Activated CD4-positive, alpha-beta memory T cell treated with anti-CD3 and anti-CD28 coated beads for 36 hours (primary cell): Measurements from ENCODE around the gene SLC49A3. TPM values are rescaled to one million over a fixed set of nuclear protein-coding genes. Genes with fewer than 3 reads are reported as not detected.

Experiments used
- CTCF ChIA-PET: fragments of 350-600 bp; sonication (Branson Sonifier 250); formaldehyde crosslinking; loops from one replicate; lab custom pipeline; 2021; ENCODE audit warnings: antibody characterized with exemption, inconsistent platforms; lab: Charles Lee
- POLR2A ChIA-PET: fragments of 350-600 bp; sonication (Branson Sonifier 250); formaldehyde crosslinking; loops from one replicate; lab custom pipeline; 2021; ENCODE audit warnings: antibody characterized with exemption; lab: Charles Lee
- DNase-seq: peaks from one replicate; pipeline ENCODE4 v3.0.0-alpha.2; 2020
- H3K27ac Mint-ChIP-seq: one replicate; pipeline ENCODE4 v1.8.0; 2021; ENCODE audit warnings: mixed read lengths
- H3K27me3 Mint-ChIP-seq: one replicate; pipeline ENCODE4 v1.8.0; 2021; ENCODE audit warnings: mixed read lengths
- H3K36me3 Mint-ChIP-seq: one replicate; pipeline ENCODE4 v1.8.0; 2021; ENCODE audit warnings: mixed read lengths
- H3K4me1 Mint-ChIP-seq: one replicate; pipeline ENCODE4 v1.8.0; 2021; ENCODE audit warnings: low read depth, mixed read lengths
- H3K4me3 Mint-ChIP-seq: one replicate; pipeline ENCODE4 v1.8.0; 2021; ENCODE audit warnings: mild to moderate bottlenecking, mixed read lengths
- H3K9me3 Mint-ChIP-seq: one replicate; pipeline ENCODE4 v1.8.0; 2021; ENCODE audit warnings: mixed read lengths
- intact Hi-C: fragments of 100-400 bp; cut with micrococcal nuclease; formaldehyde crosslinking; loops from one replicate; pipeline ENCODE4 v1.15.1; 2023
- total RNA-seq, 2 experiments: library from RNA; stranded (reverse); gene quantifications; one replicate each; pipeline ENCODE4 v1.2.3, GENCODE V29; 2021

The SLC49A3 gene
- total RNA-seq, 2 experiments from 2014 or later = 0.19 TPM; not detected in 1

DNA sequence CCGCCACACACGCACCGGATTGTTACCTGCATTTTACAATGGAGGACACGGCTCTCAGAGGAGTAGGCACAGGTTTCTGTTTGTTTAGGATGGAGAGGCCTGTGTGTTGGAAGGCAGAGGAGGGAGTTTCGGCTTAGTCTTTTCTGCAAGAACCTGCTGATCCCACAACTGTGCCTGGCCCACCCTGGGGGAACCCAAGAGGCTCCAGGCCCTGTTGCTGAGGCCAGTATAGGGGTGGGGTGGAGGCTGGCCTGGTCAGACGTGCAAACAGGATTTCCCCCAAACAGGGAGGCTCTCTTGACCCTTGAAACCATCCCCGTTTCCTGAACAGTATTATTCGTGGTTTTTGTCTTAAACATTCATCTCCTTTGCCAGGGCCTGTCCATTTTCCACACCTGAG, 772 bp upstream of the SLC49A3 start:
- intact Hi-C loops = no loop called here
- no peaks in the 10 kb centered on the region for H3K36me3 Mint-ChIP-seq
- DNase-seq = no peak
- ChIA-PET CTCF (no interaction called here), POLR2A (no interaction called here)
- H3K27me3 Mint-ChIP-seq = peaks cover 15% of the 10 kb centered on the region
- H3K27ac Mint-ChIP-seq = no peak overlapping the region
- peaks cover 5% of the 10 kb centered on the region for H3K4me1 Mint-ChIP-seq
- H3K9me3 Mint-ChIP-seq = no peaks in the 10 kb centered on the region
- no peak overlapping the region for H3K4me3 Mint-ChIP-seq

GRCh38 chr4:687971-688853, 739 bp downstream of the SLC49A3 start:
- peaks cover 15% of the 10 kb centered on the region for H3K27me3 Mint-ChIP-seq
- no peak overlapping the region for H3K27ac Mint-ChIP-seq
- peaks cover 5% of the 10 kb centered on the region for H3K4me1 Mint-ChIP-seq
- no peak overlapping the region for H3K4me3 Mint-ChIP-seq
- DNase-seq = no peak
- H3K9me3 Mint-ChIP-seq = no peaks in the 10 kb centered on the region
- ChIA-PET CTCF (no interaction called here), POLR2A (no interaction called here)
- intact Hi-C loops = no loop called here
- no peaks in the 10 kb centered on the region for H3K36me3 Mint-ChIP-seq

DNA sequence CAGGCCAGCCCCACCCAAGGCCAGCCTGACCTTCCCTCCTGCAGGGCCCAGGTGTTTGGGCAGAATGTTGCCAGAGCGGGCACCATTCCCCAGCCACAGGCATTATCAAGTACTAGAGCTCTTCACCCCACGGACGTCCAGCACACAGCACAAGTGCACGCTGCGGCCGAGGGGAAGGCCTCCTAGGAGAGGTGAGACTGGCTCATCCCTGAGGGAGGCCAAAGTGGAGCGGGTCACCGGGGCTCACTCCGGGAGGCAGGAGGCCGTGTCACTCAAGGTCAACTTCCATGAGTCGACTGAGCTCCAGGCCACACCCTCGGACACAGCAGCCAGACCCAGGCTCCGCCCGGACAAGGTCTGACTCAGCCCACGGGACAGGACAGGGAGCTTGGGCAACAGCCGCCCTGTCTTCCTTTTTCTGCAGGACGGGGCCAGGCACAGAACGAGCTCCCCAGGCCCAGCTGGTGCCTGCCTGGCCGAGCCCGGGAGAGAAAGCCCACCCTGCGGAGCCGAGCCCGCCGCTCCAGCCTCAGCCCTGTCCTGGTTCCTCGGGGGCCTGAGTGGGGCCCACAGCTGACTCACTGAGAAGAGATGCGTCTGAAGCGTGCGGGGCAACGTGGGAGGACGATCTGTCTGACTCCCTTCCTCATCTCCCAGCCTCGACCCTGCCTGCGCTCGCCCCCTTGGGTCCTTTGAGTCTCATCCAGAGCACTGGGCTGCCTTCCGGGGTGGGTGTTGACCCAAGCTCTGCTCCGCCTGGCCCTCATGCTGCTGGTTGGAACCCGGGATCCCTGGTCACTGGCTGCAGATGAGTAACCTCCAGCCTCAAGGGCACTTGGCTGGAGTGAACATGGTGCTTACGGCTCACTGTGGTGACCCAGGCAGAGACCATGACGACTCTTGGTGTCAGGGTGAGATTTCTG, 1.6 kb downstream of the SLC49A3 start:
- H3K36me3 Mint-ChIP-seq = no peaks in the 10 kb centered on the region
- H3K4me3 Mint-ChIP-seq = no peak overlapping the region
- peaks cover 5% of the 10 kb centered on the region for H3K4me1 Mint-ChIP-seq
- no peak overlapping the region for H3K27ac Mint-ChIP-seq
- peaks cover 15% of the 10 kb centered on the region for H3K27me3 Mint-ChIP-seq
- H3K9me3 Mint-ChIP-seq = no peaks in the 10 kb centered on the region
- POLR2A ChIA-PET = no interaction called here
- DNase-seq = no peak
- CTCF ChIA-PET = no interaction called here
- intact Hi-C loops = no loop called here

DNA sequence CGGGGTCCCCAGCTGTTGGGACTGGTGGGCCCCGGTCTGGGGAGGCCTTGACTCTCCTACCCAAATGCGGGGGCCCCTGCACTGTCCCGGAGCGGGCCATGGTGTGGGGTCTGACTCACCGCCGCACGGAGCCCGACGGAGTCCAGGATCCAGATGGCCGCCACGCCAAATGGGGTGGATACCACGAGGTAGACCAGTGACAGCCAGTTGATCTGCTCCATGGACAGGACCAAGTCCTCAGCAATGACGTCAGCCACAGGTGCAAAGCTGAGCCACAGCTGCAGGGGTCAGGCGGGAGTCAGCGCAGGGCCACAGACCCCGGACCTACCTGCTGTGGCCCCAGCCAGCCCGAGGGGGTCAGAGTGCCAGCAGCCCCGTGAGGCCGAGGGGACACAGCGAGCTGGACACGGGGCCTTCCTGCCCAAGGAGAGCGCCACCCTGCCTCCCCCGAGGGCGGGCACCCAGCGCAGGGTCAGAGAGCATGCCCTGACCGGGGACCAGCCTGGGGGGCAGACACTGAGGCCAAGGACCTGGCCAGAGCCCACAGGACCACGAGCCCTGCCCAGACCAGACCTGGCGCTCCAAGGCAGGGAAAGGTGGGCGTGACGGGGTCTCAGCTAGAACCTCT, 2.4 kb downstream of the SLC49A3 start:
- H3K36me3 Mint-ChIP-seq = no peaks in the 10 kb centered on the region
- ChIA-PET POLR2A (no interaction called here), CTCF (no interaction called here)
- H3K4me1 Mint-ChIP-seq = peaks cover 5% of the 10 kb centered on the region
- peaks cover 12% of the 10 kb centered on the region for H3K27me3 Mint-ChIP-seq
- intact Hi-C loops = no loop called here
- no peak for DNase-seq
- no peak overlapping the region for H3K27ac Mint-ChIP-seq
- no peaks in the 10 kb centered on the region for H3K9me3 Mint-ChIP-seq
- H3K4me3 Mint-ChIP-seq = no peak overlapping the region

GRCh38 chr4:685679-686412, 3.1 kb downstream of the SLC49A3 start:
- POLR2A ChIA-PET = no interaction called here
- peaks cover 6% of the 10 kb centered on the region for H3K4me1 Mint-ChIP-seq
- intact Hi-C loops = no loop called here
- peaks cover 12% of the 10 kb centered on the region for H3K27me3 Mint-ChIP-seq
- H3K9me3 Mint-ChIP-seq = no peaks in the 10 kb centered on the region
- no peak for DNase-seq
- CTCF ChIA-PET = no interaction called here
- no peaks in the 10 kb centered on the region for H3K36me3 Mint-ChIP-seq
- no peak overlapping the region for H3K4me3 Mint-ChIP-seq
- no peak overlapping the region for H3K27ac Mint-ChIP-seq

GRCh38 chr4:684623-685327, 4.2 kb downstream of the SLC49A3 start:
- intact Hi-C loops = no loop called here
- Mint-ChIP-seq H3K4me1 (peaks cover 11% of the 10 kb centered on the region), H3K36me3 (no peaks in the 10 kb centered on the region), H3K27ac (no peak overlapping the region), H3K27me3 (peaks cover 9% of the 10 kb centered on the region), H3K9me3 (no peaks in the 10 kb centered on the region), H3K4me3 (no peak overlapping the region)
- ChIA-PET POLR2A (interaction anchor here (1.4 kb wide), 1 partner anchor 10 kb away, joined by 5 read pairs; the partner anchor contains the start of genes ATP5ME and MYL5), CTCF (interaction anchor here (0.6 to 1.4 kb wide), 4 partner anchors 9 to 441 kb away, joined by 3 to 6 read pairs (median 4); partner anchors contain the start of genes ATP5ME and MYL5)
- no peak for DNase-seq

GRCh38 chr4:683982-684622, 4.8 kb downstream of the SLC49A3 start:
- intact Hi-C loops = no loop called here
- Mint-ChIP-seq H3K27me3 (peaks cover 9% of the 10 kb centered on the region), H3K4me1 (peaks cover 11% of the 10 kb centered on the region), H3K4me3 (no peak overlapping the region), H3K27ac (no peak overlapping the region), H3K9me3 (no peaks in the 10 kb centered on the region), H3K36me3 (no peaks in the 10 kb centered on the region)
- peak; percentile 63 for DNase-seq
- ChIA-PET CTCF (interaction anchor here (0.6 to 1.4 kb wide), 6 partner anchors 9 to 647 kb away, joined by 3 to 7 read pairs (median 4); partner anchors contain the start of genes ATP5ME and MYL5), POLR2A (interaction anchor here (1.4 kb wide), 1 partner anchor 9 kb away, joined by 5 read pairs; the partner anchor contains the start of genes ATP5ME and MYL5)

DNA sequence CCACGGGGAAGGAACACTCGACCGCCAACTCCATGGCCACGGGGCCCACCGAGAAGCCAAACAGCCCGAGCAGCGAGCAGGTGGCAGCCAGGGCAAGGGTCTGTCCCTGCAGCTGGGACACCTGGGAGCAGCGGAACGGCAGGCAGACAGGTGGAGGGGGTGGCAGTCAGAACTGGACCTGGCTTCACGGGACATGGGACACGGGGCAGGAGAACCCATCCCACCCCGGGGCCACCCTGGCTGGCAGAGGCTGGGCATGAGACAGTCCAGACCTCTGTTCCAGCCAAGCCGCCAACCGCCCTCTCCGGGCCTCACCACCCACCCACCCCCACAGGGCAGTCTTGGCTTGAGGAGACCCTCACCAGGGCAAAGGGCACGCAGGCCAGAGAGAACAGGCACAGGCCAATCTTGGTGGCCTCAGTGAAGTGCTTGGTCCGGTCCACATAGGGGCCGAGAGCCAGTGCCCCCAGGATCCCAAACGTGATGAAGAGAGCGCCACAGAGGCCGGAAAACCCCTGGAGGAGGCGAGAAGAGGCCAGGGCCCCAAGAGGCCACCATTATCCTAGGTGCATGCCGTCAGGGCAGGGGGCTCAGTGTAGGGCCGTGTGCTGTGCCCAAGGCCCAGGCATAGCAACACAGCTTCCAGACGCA, 5.6 kb downstream of the SLC49A3 start:
- Mint-ChIP-seq H3K27ac (no peak overlapping the region), H3K4me3 (no peak overlapping the region), H3K27me3 (peaks cover 9% of the 10 kb centered on the region), H3K4me1 (peaks cover 11% of the 10 kb centered on the region), H3K9me3 (no peaks in the 10 kb centered on the region), H3K36me3 (no peaks in the 10 kb centered on the region)
- no peak for DNase-seq
- intact Hi-C loops = no loop called here
- ChIA-PET CTCF (interaction anchor here (0.6 to 1.4 kb wide), 4 partner anchors 8 to 647 kb away, joined by 3 to 7 read pairs (median 4); no protein-coding TSS in a partner anchor), POLR2A (interaction anchor here (1.4 kb wide), 1 partner anchor 9 kb away, joined by 5 read pairs; the partner anchor contains the start of genes ATP5ME and MYL5)

- no peak overlapping the region for H3K4me3 Mint-ChIP-seq
- H3K4me1 Mint-ChIP-seq = peaks cover 9% of the 10 kb centered on the region
- DNase-seq = no peak
- CTCF ChIA-PET = no interaction called here
- peaks cover 5% of the 10 kb centered on the region for H3K27me3 Mint-ChIP-seq
- POLR2A ChIA-PET = no interaction called here
- no peak overlapping the region for H3K27ac Mint-ChIP-seq
- no peaks in the 10 kb centered on the region for H3K36me3 Mint-ChIP-seq
- intact Hi-C loops = no loop called here
- H3K9me3 Mint-ChIP-seq = no peaks in the 10 kb centered on the region
Observed at GRCh38 chr4:682490-683172, 6.3 kb downstream of the SLC49A3 start.
